Measurements from ENCODE around the gene PER1. TPM values are rescaled to one million over a fixed set of nuclear protein-coding genes. Genes with fewer than 3 reads are reported as not detected.
"Not testable (repeated sequence)": the region's sequence is repeated elsewhere in the genome, so short reads cannot be mapped to it uniquely, and the experiment has no call there.

PER1 gene
- 5.0 and 16.7 TPM in 2 replicates for total RNA-seq

DNA sequence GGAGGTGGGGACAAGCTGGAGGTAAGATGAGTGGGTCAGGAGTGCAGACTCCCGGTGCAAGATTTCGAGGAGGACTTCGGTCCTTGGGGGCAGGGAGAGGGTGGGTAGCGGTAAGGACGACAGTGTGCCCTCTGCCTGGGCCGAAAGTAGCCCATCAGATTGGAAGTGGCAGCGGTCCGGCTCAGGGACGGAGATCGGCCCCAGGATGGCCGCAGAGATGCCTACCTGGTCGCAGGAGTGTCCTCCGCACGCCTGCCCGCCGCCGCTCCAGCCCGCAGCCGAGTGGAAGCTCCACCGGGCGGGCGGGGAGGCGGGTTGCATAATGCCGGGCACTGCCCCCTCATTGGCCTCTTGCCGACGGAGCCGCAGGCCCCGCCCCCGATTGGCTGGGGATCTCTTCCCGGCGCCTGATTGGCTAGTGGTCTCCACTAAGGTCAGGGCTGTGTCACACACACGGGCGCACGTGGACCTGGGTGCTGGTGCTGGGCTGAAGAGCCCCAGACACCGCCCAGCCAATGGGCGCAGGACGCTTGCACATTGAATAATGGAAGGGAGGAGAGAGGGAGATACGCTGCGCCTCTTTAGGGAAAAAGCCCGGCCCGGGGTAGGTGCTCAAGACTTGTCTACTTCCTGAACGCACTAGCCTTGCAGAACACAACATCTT, at the start of gene PER1:
Gene PER1 (minus strand): TSS at position 293 of the 664 bp plus-strand sequence. CDS start 1,698 bp downstream, outside the sequence.
- peak; percentile 78 to 93 for DNase-seq (ENCODE audit: low read depth in 2 of 2)

DNA sequence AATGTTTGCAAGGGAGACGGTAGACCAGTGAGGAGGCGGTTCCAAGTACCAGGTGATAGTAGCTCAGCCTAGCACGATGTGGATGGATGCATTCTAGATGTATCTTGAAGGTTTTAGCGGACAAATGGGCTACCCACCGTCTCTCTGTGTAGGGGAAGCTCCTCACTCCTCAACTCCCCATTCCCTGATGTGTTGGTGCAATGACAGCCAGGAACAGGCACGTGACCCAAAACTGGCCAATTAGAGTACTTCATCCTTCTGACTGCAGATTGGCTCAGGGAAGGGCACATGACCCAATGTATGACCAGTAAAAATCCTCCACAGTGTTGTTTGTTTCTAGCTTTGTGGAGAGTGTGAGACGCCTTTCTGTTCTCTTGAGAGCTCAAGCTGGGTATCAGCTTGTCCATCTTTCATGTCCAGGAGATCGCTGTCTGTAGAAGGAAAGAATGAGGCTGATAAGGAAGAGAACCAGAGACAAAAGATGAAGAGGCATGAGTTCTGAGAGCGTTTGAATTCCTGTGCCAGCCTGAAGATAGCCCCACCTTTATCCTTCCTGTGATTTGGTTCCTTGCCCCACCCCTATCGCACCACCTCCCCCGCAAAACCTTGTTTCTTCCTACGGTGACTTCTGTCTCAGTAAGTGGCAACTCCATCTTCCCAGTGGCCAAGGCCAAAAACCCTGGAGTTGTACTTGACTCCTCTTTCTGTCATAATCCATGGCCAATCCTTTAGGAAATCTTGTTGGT, 40.0 kb upstream of the PER1 start:
- peak; percentile 89 to 96 for DNase-seq (ENCODE audit: low read depth in 2 of 2)

GRCh38 chr17:8190506-8190905, 38.3 kb upstream of the PER1 start:
- DNase-seq (ENCODE audit: low read depth in 2 of 2) = no peak

GRCh38 chr17:8189711-8190477, 37.7 kb upstream of the PER1 start, which contains the start of gene BORCS6:
BORCS6 (minus strand) TSS chr17:8190180; CDS start chr17:8190140, 40 bp downstream.
- DNase-seq (ENCODE audit: low read depth in 2 of 2) = peak; percentile 92 to 99

GRCh38 chr17:8189041-8189710, 37.0 kb upstream of the PER1 start:
- DNase-seq (ENCODE audit: low read depth in 2 of 2) = peak in 1 of 2 donors; percentile 31

DNA sequence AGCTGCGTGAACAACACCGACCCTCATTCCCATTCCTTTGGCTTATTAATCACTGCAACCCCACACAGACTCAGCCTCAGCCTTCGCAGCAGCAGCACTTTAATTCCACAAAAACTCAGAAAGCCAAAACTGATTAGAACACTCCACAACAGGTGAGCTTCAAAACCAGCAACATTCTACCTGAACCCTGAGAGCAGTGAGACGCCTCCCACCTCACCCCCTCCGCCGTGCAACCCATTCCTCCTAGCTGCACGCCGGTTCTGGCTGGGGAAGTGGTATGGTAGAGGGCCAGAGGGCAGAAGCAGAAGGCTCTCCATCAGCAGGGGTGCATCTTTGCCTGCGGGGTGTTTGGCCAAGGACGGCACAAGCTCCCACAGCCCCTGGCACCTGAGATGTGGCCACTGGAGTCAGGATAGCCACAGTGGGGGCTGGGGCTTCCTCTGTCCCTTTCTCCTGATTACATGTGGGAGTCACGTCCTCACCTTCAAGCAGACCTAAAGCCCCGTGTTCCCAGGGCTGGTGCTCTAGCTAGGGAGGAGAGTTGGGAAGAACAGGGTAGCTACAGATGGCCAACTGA, 36.1 kb upstream of the PER1 start:
- DNase-seq (ENCODE audit: low read depth in 2 of 2) = no peak

DNA sequence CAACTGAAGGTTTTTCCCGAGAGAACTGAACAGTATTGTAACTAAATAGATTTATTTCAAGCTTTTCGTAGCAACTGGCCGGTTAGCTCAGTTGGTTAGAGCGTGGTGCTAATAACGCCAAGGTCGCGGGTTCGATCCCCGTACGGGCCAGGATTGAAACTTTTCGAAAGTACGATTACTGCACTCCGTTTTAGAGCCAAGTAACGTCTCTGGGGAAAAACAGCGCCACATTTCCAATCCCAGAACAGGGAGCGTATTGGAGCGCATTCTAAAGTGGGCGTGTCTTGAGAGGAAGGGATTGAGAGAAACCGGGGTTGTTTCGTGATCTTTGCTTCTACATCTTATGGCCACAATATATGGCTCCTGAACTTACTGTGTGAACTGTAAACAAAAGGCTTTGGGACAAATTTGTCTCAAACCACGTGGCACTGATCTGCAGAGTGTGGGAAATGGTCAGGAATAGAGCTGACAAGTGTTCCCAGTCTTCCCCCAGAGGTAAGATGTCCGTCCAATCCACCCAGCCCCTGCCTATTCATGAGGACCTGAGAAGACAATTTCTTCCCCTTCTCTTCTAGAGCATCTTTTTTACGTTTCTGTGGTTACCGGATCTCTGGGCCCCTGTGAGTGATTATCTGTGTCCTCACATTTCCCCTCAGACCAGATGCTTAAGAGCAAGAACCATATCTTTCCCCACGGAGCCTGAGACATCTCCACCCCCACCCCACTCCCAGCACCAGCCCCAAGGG, 35.5 kb upstream of the PER1 start:
- DNase-seq (ENCODE audit: low read depth in 2 of 2) = peak; percentile 96 to 98

DNA sequence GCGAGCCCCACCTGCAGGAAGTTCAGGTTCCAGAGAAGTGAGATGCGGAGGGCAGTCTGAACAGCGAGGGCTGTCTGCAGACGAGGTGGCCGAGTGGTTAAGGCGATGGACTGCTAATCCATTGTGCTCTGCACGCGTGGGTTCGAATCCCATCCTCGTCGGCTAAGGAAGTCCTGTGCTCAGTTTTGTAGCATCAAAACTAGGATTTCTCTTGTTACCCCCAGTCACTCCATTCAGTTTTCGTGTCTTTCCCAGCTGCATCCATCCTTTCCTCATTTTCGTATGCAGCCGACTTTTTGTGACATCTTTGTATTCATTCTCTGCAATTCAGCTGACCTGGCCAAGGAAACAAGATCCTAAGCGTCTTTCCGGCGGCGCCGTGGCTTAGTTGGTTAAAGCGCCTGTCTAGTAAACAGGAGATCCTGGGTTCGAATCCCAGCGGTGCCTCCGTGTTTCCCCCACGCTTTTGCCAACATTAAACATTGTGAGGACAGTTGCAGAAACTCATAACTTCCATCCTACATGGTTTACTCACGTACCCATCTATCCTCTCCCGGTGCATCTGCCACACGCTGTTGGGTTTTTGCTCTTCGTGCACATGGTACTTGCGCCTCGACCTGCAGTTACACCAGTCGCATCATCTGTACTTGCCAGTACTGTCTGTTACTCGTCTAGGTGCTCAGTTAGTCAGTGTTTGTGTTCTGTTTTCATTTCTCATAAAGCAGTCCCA, 34.7 kb upstream of the PER1 start:
- peak; percentile 86 to 94 for DNase-seq (ENCODE audit: low read depth in 2 of 2)

- no peak for DNase-seq (ENCODE audit: low read depth in 2 of 2)
Measured at GRCh38 chr17:8186446-8186786, 34.2 kb upstream of the PER1 start.

GRCh38 chr17:8185582-8186445, 33.6 kb upstream of the PER1 start:
- peak; percentile 54 to 73 for DNase-seq (ENCODE audit: low read depth in 2 of 2)

- no peak for DNase-seq (ENCODE audit: low read depth in 2 of 2)
Measured at GRCh38 chr17:8176998-8177731, 25.0 kb upstream of the PER1 start.

GRCh38 chr17:8176197-8176940, 24.2 kb upstream of the PER1 start, which contains the start of gene TMEM107:
TMEM107 (minus strand) TSS chr17:8176380; CDS start chr17:8176286, 94 bp downstream.
- DNase-seq (ENCODE audit: low read depth in 2 of 2) = peak in 1 of 2 donors; percentile 76

DNA sequence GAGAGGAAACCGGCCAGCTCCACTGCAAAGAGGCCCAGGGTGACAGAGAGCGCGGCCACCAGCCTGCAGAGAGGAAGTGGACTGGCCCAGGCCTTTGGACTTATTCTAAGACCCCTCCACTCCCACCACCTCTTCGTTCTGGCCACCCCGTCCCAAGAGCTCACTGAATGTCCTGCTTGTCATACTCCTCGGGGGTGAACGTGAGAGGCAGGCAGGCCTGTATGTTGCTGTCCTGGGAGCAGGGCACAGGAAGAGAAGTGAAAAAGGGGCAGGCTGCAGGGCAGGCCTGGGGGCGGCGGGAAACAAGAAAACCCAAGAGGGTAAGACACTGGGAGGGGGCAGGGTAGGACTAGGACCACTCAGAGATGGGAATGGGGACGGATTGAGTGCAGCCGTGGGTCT, 23.6 kb upstream of the PER1 start:
- no peak for DNase-seq (ENCODE audit: low read depth in 2 of 2)

- no peak for DNase-seq (ENCODE audit: low read depth in 2 of 2)
Measured at GRCh38 chr17:8173871-8174322, 21.7 kb upstream of the PER1 start.

- DNase-seq (ENCODE audit: low read depth in 2 of 2) = peak; percentile 96
Measured at GRCh38 chr17:8173056-8173870, 21.1 kb upstream of the PER1 start.

GRCh38 chr17:8170186-8170585, 18.0 kb upstream of the PER1 start:
- not testable (repeated sequence) for DNase-seq (ENCODE audit: low read depth in 2 of 2)

Data from dermis microvascular lymphatic vessel endothelial cell (primary cell).